ENCODE measurements around the gene RNASEH2C.

- TF ChIP-seq POLR2A (IDR thresholded peaks at IDR 0.05): no peak
- TF ChIP-seq CTCF (IDR thresholded peaks at IDR 0.05 in 4 of 5, conservative IDR thresholded peaks at IDR 0.05 in 1 of 5): no peak
These were observed 6.1 kb upstream of the RNASEH2C start for GRCh38 chr11:65726660-65727059.

Measured in gastrocnemius medialis (tissue), 4 donors.